NCI-H2171 treated with DMSO at 0.1 percent for 48 hours (cell line): Measurements from ENCODE around the gene CADM2.

Experiments used
- DNase-seq: peaks from one replicate; lab custom pipeline; 2025; lab: John Stamatoyannopoulos, UW

The CADM2 gene

GRCh38 chr3:85808755-85809154, 850.0 kb downstream of the CADM2 start:
- peak; percentile 66 for DNase-seq

- peak; percentile 44 for DNase-seq
These were observed 862.5 kb downstream of the CADM2 start for GRCh38 chr3:85821130-85821756.

DNA sequence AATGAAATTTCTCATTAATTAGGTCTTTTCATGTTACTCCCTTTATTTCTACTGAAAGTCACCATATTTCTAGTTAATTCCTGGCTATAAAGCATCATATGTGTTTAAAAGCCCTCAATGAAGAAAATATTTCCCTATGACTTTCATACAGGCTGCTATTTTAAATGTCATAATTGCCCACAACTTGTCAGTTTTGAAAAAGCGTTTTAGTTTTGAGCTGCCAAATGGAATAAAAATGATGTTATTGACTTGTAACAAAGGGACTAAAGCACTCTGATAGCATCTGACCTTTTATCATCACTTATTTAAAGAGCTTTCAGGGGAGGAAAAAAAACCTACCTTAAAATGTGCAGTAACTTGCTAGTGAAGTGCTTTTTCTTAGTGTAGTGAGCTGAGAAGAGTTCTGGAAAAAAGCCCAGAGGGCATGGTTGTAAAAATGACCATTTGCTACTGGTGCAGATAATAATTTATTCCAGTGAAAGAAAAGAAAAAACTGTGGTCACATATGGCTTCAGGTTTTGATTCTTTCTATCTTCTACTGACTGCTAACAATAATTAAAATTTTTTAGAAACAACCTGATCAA, 877.2 kb downstream of the CADM2 start:
- DNase-seq = no peak

DNA sequence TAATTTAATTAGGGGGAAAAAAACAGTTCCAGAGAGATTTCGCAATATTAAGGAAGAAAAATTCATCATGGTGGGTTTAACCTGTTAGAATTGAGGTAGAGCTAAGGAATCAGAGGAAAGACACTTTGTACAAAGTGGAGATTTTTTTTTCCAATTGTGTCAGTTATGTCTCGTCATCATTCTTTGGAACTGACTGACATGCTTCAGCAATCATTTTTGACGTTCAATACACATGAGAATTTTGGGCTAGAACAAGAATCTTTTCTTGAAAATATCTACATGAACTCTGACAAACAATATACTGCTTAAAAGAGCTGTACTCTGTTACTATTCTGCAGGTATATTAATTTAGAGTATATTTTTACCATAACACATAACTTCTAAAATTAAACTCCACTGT, 878.6 kb downstream of the CADM2 start:
- no peak for DNase-seq

DNA sequence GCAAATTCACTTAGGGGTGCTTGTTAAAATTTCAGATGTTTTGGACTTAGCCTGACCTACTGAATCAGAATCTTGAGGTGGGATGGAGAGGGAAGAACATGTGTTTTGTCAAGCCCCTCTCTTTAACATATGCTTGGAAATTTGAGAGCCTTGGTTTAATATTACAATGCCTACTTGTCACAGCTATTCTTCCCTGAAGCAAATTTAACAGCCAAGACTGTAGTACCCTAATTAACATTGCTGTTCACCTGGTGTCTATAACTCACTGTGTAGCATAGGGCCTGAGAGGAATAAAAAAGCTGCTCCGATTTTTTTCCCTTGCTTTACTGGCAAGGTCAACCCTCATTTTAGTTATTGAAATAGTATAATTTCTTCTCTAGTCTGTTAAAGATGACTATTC, 880.1 kb downstream of the CADM2 start:
- DNase-seq = peak; percentile 90

DNA sequence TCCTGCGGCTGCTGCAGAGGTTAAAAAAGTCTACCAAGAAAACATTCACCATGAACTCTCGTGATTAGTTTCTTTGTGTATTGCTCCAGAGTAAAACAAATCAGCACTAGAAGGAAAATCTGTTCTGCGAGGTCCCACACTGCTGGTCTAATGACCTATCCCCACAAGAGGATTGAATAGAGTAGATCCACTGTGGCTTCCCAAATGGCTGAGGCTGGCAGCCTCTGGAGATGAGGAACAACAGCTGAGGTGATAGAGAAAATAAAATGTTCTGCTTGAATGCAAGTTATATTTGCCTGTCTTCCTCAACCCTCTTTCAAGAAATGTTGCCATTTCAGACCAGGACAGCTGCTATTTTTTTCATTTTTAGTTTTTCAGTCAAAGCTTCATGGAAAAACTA, 883.3 kb downstream of the CADM2 start:
- no peak for DNase-seq

GRCh38 chr3:85846940-85847339, 888.2 kb downstream of the CADM2 start:
- peak; percentile 16 for DNase-seq

GRCh38 chr3:85851071-85851470, 892.3 kb downstream of the CADM2 start:
- DNase-seq = no peak

DNA sequence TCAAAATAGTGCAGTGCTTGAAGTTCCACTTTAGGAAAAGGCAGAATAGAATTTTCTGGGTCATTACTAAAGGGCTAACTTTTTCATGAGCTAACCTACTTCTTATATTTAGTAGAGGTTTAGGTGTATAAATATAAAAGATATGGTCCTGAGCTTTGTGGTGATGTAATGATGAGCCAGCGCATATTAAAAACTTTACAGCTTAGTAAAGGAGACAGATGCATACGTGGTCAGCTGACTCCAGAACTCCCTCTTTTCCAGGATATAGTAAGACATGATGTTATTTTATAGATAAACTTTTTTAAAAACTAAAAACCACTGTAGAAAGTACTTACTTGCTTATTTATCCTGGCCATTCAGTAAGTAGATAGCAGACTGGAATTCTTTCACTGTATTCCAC, 895.0 kb downstream of the CADM2 start:
- no peak for DNase-seq

GRCh38 chr3:85862893-85863455, 904.2 kb downstream of the CADM2 start:
- no peak for DNase-seq

DNA sequence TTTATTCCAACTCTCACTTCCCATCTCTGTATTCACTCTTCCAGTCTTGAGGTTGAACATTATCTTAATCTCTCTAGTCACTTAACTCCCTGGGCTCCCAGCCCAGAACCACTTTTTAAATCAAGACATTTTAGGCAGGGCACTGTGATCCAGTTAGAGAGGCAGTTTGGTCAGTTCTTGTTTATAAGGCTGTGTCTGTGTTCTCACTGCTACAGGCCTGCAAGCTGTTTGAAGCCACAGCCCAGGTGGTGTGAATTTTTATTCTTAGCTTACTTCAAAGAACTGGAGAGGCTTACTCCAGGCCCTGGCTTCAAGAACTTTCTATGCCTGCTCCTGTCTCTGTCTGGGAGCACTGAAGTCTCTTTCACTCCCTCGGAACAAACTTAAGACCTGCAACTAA, 906.1 kb downstream of the CADM2 start:
- DNase-seq = no peak

- DNase-seq = no peak
These were observed 908.3 kb downstream of the CADM2 start for GRCh38 chr3:85867072-85867471.

DNA sequence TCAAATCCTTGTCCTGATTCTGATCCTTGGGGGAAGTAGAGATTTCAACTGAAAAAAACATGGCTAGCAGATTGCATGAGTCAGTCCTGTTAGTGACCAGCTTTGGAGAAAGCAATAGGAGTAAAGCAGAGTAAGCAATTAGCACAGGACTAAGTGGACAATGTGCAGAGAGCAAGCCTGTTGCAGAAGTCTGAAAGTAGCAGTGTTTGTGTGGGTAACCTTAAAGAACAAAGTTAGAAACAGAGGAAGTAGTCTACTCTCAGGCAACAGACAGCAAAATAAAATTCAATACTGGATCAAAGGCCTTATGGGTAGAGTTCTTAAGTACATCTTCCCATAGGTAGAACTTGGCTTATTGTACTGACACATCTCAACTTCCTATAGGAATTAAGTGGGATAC, 916.8 kb downstream of the CADM2 start:
- no peak for DNase-seq

- DNase-seq = no peak
These were observed 918.8 kb downstream of the CADM2 start for GRCh38 chr3:85877631-85878030.

GRCh38 chr3:85881833-85882393, 923.1 kb downstream of the CADM2 start:
- no peak for DNase-seq

DNA sequence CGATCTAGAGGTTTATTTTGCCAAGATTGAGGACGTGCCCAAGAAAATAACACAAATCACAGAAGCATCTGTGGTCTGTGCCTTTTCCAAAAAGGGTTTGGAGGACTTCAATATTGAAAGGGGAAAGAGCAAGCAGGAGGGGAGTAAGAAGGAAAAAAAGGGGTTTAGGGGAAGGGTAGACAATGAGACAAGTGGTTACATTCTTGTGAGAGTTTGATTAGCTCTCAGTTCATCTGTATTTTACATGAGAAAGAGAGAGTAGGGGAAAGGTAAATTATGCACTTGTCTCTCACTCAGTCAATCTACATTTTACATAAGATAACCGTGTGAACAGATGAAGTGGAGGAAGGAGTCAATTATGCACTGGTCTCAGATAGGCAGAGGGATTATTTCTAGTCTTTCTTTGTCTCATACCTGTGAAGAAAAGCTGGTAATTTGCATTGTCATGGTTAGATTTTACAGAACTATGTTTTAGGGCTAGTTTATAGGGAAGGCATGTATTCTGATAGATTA, 931.3 kb downstream of the CADM2 start:
- no peak for DNase-seq

- DNase-seq = no peak
These were observed 944.6 kb downstream of the CADM2 start for GRCh38 chr3:85903434-85903833.

DNA sequence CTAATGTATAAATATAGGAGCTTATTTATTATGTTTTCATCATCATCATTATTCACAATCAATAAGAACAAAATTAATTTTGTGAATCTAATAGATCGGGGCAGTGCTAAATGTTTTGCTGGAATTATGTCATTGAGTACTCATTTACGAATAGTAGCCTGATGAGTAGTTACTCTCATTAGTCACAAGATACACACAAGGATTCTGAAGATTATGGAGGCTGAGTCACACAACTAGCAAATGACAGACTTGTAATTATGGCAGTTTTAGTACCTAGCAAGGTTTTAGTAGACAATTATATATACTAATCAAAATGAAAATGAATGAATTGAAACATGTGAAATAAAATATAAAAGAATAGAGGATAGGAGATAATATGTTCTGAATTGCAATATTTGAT, 954.2 kb downstream of the CADM2 start:
- no peak for DNase-seq

DNA sequence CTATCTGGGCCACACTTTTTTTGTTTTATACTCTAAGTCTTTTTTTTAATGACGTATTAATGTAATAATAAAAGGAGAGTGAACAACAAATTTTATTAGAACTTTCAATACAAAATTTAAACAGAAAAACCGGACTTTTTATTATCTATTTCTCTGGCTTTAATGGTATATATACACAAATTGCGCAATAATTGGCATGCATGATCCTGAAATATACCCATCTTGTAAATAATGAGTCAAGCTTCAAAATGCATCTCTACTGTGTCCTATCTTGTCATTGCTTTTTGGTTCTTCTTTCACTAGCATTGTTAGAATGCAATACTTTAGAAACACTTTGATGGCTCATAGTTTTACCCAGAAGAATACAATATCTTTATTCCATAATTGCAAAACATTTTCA, 963.6 kb downstream of the CADM2 start:
- no peak for DNase-seq

- no peak for DNase-seq
These were observed 971.9 kb downstream of the CADM2 start for GRCh38 chr3:85930718-85931117.

DNA sequence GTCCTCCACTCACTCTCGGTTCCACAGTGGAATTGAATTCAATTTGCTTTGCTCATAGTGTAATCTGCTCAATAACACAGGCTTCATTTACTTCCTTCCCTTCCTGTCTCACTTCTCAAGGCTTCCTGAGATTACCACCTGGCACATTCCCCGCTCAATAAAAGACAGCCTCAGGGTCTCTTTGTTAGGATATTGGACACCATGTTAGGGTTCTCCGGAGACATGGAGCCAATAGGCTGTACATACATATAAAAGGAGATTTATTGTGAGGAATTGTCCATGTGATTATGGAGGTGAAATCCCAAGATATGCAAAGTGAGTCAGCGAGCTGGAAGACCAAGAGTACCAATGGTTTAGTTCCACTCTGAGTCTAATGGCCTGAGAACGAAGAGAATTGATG, 974.5 kb downstream of the CADM2 start:
- DNase-seq = no peak

DNA sequence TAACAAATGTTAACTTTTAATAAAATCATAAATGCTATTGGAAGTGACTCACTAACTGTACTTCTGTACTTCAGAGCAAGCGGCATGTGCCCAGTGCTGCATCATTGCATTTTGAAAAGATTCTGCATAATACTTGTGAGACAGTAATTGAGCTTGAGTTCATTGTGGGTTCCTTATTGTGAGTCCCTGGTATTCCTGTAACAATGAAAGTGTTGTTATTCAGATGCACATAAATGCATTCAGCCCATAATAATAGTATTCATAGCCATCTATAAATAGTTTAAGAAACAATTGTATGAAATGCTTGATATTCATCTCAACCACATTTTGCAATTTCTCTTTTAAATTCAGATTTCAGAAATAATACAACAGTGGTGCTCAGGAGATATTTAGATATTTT, 976.4 kb downstream of the CADM2 start:
- DNase-seq = no peak

GRCh38 chr3:85939074-85939482, 980.3 kb downstream of the CADM2 start:
- peak; percentile 77 for DNase-seq
